ENCODE results near the gene SERINC5.

DNA sequence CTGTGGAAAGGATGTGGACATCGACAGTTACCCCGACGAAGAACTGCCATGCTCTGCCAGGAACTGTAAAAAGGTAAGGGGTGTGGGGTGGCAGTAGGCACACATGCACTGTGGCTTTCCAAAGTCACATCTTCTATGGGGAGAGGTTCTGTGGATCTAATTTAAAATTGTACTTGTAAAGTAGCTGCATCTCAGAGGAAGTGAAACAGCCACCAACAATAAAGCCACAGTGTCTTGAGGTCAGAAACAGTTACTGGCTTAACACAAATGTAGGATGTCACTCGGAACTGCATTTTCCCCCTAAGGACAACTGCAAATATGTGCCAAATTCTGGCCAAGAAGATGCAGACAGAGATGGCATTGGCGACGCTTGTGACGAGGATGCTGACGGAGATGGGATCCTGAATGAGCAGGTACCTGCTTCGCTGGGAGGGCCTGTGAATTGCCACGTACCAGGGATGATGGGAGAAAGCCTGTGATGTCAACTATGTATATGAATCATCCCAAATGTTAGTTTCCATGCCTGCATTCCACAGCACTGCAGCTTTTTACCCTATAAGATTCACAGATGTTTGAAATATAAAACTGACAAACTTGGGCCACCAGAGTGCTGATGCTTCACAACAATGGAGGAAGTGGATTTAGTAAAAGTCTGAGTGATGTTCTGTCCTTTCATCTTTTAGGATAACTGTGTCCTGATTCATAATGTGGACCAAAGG, 185.4 kb downstream of the SERINC5 start:
- TF ChIP-seq, protein P1, sequence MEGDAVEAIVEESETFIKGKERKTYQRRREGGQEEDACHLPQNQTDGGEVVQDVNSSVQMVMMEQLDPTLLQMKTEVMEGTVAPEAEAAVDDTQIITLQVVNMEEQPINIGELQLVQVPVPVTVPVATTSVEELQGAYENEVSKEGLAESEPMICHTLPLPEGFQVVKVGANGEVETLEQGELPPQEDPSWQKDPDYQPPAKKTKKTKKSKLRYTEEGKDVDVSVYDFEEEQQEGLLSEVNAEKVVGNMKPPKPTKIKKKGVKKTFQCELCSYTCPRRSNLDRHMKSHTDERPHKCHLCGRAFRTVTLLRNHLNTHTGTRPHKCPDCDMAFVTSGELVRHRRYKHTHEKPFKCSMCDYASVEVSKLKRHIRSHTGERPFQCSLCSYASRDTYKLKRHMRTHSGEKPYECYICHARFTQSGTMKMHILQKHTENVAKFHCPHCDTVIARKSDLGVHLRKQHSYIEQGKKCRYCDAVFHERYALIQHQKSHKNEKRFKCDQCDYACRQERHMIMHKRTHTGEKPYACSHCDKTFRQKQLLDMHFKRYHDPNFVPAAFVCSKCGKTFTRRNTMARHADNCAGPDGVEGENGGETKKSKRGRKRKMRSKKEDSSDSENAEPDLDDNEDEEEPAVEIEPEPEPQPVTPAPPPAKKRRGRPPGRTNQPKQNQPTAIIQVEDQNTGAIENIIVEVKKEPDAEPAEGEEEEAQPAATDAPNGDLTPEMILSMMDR (IDR thresholded peaks at IDR 0.05), result no peak
- TF ChIP-seq ZFX (IDR thresholded peaks at IDR 0.05; ENCODE audit: borderline replicate concordance), result no peak
